Cardiac fibroblast (primary cell): ENCODE data around the gene IL4R.
"Not testable (repeated sequence)": the region's sequence is repeated elsewhere in the genome, so short reads cannot be mapped to it uniquely, and the experiment has no call there.

Experiments used
- DNase-seq, 2 donors: peaks; one replicate each; pipeline versions ENCODE4 v3.0.0 to v3.0.0-alpha.2; 2010; ENCODE audit warnings: low read depth in 2 of 2
- H3K4me3 ChIP-seq, 2 donors: replicated peaks in 1 of 2; 1 replicate in 1 of 2; 2 replicates in 1 of 2; pipeline ENCODE4 v1.5.1; 2011; ENCODE audit warnings: low read depth in 2 of 2, low read length in 2 of 2, mild to moderate bottlenecking in 2 of 2, moderate library complexity in 1 of 2
- CTCF ChIP-seq: IDR thresholded peaks from one replicate; pipeline ENCODE4 v1.5.1; 2011; ENCODE audit warnings: low read depth, mild to moderate bottlenecking, low read length, inconsistent platforms

Gene IL4R

DNA sequence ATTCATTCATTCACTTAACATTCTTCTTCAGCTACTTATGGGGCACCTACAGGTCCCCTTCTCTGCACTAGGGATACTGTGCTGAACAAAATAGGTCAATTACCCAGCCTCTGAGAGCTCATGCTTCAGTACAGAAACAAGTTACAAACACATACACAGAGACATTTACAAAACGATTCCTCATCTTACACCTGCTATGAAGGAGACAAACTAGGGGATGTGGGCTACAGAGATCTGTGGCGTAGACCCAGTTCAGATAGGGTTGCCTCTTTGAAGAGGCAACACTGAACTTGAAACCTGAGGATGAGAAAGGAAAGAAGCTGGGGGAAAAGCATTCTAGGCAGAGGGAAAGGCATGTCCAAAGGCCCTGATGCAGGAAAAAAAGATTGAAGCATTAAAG is 93.4 kb downstream of the IL4R start:
- no peak for DNase-seq
- no peak for TF ChIP-seq CTCF
- no peak overlapping the region for H3K4me3 ChIP-seq

- no peak overlapping the region for H3K4me3 ChIP-seq
- DNase-seq, result peak; percentile 48 to 72
- TF ChIP-seq CTCF, result no peak
Measured at GRCh38 chr16:27408012-27408601, 94.3 kb downstream of the IL4R start.

- H3K4me3 ChIP-seq, result no peak overlapping the region
- no peak for DNase-seq
- no peak for TF ChIP-seq CTCF
Measured at GRCh38 chr16:27408602-27409031, 94.8 kb downstream of the IL4R start.

- not testable (repeated sequence) for DNase-seq, H3K4me3 ChIP-seq
Measured at GRCh38 chr16:27409958-27410357, 96.2 kb downstream of the IL4R start.

DNA sequence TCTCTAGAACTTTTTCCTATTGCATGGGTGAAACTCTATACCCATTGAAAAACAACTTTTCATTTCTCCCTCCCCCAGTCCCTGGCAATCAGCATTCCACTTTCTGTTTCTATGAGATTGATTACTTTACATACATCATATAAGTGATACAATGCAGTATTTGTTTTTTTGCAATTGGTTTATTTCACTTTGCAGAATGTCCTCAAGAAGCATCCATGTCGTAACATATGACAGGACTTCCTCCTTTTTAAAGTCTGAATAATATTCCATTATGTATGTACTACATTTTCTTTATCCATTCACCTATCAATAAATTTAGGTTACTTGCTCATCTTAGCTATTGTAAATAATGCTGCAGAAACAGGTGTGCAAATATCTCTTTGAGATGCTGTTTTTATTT is 97.0 kb downstream of the IL4R start:
- no peak for TF ChIP-seq CTCF
- no peak for DNase-seq
- no peak overlapping the region for H3K4me3 ChIP-seq

GRCh38 chr16:27413956-27414355 is 100.2 kb downstream of the IL4R start:
- no peak overlapping the region for H3K4me3 ChIP-seq
- no peak for TF ChIP-seq CTCF
- DNase-seq, result no peak
